ENCODE results near the gene LUZP1. TPM values are rescaled to one million over a fixed set of nuclear protein-coding genes. Genes with fewer than 3 reads are reported as not detected.

LUZP1 gene
- total RNA-seq, 4 donors from 2014 or later: 9.1 to 41.4 (median 27.3) TPM

DNA sequence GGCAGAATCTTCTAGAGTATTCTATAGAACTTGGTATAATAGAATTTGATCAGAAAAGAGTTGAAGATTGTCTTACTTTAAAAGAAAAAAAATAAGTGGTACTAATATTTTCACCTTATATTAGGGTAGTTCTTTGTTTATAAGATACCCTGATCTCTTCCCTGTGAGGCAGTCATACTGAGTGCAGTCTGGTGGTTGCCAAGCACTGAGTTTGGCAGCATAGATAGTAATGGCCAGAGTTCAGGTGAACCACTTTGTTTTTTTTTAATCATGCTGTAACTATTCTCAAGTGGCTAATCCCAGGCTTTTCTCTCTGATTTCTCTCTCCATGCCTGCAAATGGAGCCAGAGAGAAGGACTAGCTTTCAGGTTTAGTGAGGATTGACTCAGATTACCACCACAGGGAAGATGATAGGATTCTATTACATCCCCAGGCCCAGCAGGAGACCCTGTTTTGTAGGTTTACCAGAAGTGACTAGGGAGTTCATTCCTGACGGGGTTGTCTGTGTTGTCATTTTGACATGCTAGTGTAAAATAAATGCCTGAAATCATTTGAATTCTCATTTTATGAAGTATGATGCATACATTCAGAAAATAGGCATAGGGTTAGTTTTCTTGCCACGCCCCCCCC, 132.7 kb downstream of the LUZP1 start:
- no peaks in the 10 kb centered on the region for H3K9me3 ChIP-seq
- H3K4me1 ChIP-seq: no peaks in the 10 kb centered on the region
- H3K36me3 ChIP-seq: no peaks in the 10 kb centered on the region
- H3K27ac ChIP-seq: no peak overlapping the region
- intact Hi-C loops (cut with DNase I; ENCODE audit: low total_unique reads): no loop called here
- H3K27me3 ChIP-seq: no peaks in the 10 kb centered on the region
- no peak for DNase-seq
- TF ChIP-seq CTCF (IDR thresholded peaks at IDR 0.05) (no peak), POLR2A (IDR thresholded peaks at IDR 0.05) (no peak)
- no peak overlapping the region for H3K4me3 ChIP-seq

Small RNA genes lying within 50 kb of the gene (microRNA-seq; reads per million reads assigned to microRNA genes)
- gene MIR3115 (ENCODE audit: borderline microRNAs expressed, borderline replicate concordance) (not detected), gene MIR4419A (ENCODE audit: borderline microRNAs expressed, borderline replicate concordance) (not detected)

Small RNA genes lying within 50 kb of the gene (small RNA-seq; reads per million reads assigned to genes)
- gene MIR3115: not detected
- gene MIR4419A: not detected
- not detected for gene RNU6-135P
- gene RNU6-514P: not detected

Other genes with a start within 250 kb of the LUZP1 start
- gene LACTBL1, start 196.0 kb downstream of the LUZP1 start, total RNA-seq: not detected
- gene TEX46, start 153.0 kb downstream of the LUZP1 start, total RNA-seq: 1 to 10 TPM in 2 of 4 donors, not detected in 2; 1.1 to 2.0 TPM
- gene KDM1A, start 149.4 kb downstream of the LUZP1 start, total RNA-seq: 100 to 1,000 TPM in 1 of 4 donors, 10 to 100 TPM in 3; 31.5 to 137 (median 57.3) TPM
- gene HTR1D, start 48.6 kb upstream of the LUZP1 start, total RNA-seq: not detected
- 100 to 1,000 TPM in 2 of 4 donors, 10 to 100 TPM in 2; 29.7 to 230 (median 116) TPM for gene HNRNPR, start 175.4 kb upstream of the LUZP1 start, total RNA-seq
- 10 to 100 TPM; 12.1 to 88.8 (median 21.6) TPM for gene ZNF436, start 201.0 kb upstream of the LUZP1 start, total RNA-seq